ENCODE measurements around the gene ITPKB. TPM values are rescaled to one million over a fixed set of nuclear protein-coding genes. Genes with fewer than 3 reads are reported as not detected.
A peak's percentile ranks its signal among the peaks of the same experiment; 100 is the strongest.

ITPKB gene
- total and polyA plus RNA-seq, 8 donors, result 25.0 to 38.7 (median 32.6) TPM

- no peaks in the 10 kb centered on the region for H3K9me3 ChIP-seq
- no peaks in the 10 kb centered on the region for H3K27me3 ChIP-seq
- H3K4me1 ChIP-seq, result peaks cover 19 to 38% of the 10 kb centered on the region in 2 donors
- no peak overlapping the region for H3K4me3 ChIP-seq
- no peak for DNase-seq
- peaks cover 0 to 13% of the 10 kb centered on the region in 2 donors for H3K36me3 ChIP-seq
- ATAC-seq, result no peak
- peak overlapping the region; percentile 57 to 61 for H3K27ac ChIP-seq
- no peak for TF ChIP-seq CTCF (IDR thresholded peaks at IDR 0.05)
- intact Hi-C loops (cut with DNase I), result no loop called here
Observed at GRCh38 chr1:226692051-226692792, 46.9 kb downstream of the ITPKB start.

- no peak for DNase-seq
- TF ChIP-seq CTCF (IDR thresholded peaks at IDR 0.05), result no peak
- H3K27me3 ChIP-seq, result no peaks in the 10 kb centered on the region
- ATAC-seq, result peak; percentile 7
- no peaks in the 10 kb centered on the region for H3K9me3 ChIP-seq
- H3K36me3 ChIP-seq, result peaks cover 0 to 13% of the 10 kb centered on the region in 2 donors
- H3K4me1 ChIP-seq, result peaks cover 14 to 48% of the 10 kb centered on the region in 2 donors
- intact Hi-C loops (cut with DNase I), result no loop called here
- H3K4me3 ChIP-seq, result no peak overlapping the region
- peak overlapping the region; percentile 57 to 61 for H3K27ac ChIP-seq
Observed at GRCh38 chr1:226691247-226691646, 47.8 kb downstream of the ITPKB start.

- intact Hi-C loops (cut with DNase I), result no loop called here
- Histone ChIP-seq H3K36me3 (peaks cover 0 to 13% of the 10 kb centered on the region in 2 donors), H3K27ac (peak overlapping the region; percentile 57 to 61), H3K4me3 (no peak overlapping the region), H3K4me1 (peaks cover 14 to 53% of the 10 kb centered on the region in 2 donors), H3K9me3 (no peaks in the 10 kb centered on the region), H3K27me3 (no peaks in the 10 kb centered on the region)
- ATAC-seq (peak; percentile 90), DNase-seq (peak in 2 of 4 donors; percentile 43 to 55)
- no peak for TF ChIP-seq CTCF (IDR thresholded peaks at IDR 0.05)
Observed at GRCh38 chr1:226690460-226690982, 48.6 kb downstream of the ITPKB start.

- no peaks in the 10 kb centered on the region for H3K9me3 ChIP-seq
- H3K27ac ChIP-seq, result no peak overlapping the region
- H3K4me3 ChIP-seq, result no peak overlapping the region
- no peak for TF ChIP-seq CTCF (IDR thresholded peaks at IDR 0.05)
- no peak for ATAC-seq
- DNase-seq, result no peak
- intact Hi-C loops (cut with DNase I), result no loop called here
- H3K27me3 ChIP-seq, result no peaks in the 10 kb centered on the region
- peaks cover 0 to 13% of the 10 kb centered on the region in 2 donors for H3K36me3 ChIP-seq
- H3K4me1 ChIP-seq, result peaks cover 14 to 71% of the 10 kb centered on the region in 2 donors
Observed at GRCh38 chr1:226688808-226689207, 50.3 kb downstream of the ITPKB start.

- H3K27ac ChIP-seq, result no peak overlapping the region
- no peaks in the 10 kb centered on the region for H3K27me3 ChIP-seq
- no peak overlapping the region for H3K4me3 ChIP-seq
- TF ChIP-seq CTCF (IDR thresholded peaks at IDR 0.05), result no peak
- ATAC-seq (no peak), DNase-seq (no peak)
- intact Hi-C loops (cut with DNase I), result no loop called here
- H3K4me1 ChIP-seq, result peaks cover 14 to 75% of the 10 kb centered on the region in 2 donors
- H3K9me3 ChIP-seq, result no peaks in the 10 kb centered on the region
- peaks cover 0 to 13% of the 10 kb centered on the region in 2 donors for H3K36me3 ChIP-seq
Observed at GRCh38 chr1:226688056-226688748, 50.9 kb downstream of the ITPKB start.

Measured in left lung (tissue), 10 donors.